A673 (cell line): ENCODE data around the gene CP.

Experiments
- EZH2 ChIP-seq: fragments of 200-600 bp; sonication (generic); IDR thresholded peaks from 2 replicates; pipeline ENCODE4 v1.6.1; 2017; ENCODE audit warnings: borderline replicate concordance, low read depth, mild to moderate bottlenecking, mixed read lengths, antibody characterized with exemption, low read length; ENCODE audit not compliant: poor library complexity, severe bottlenecking
- TF ChIP-seq, protein P1 (sequence below): fragments of 300-800, 200-600 bp; sonication (generic); conservative IDR thresholded peaks from 2 replicates; pipeline ENCODE4 v1.5.1; 2017; ENCODE audit warnings: low read depth, mild to moderate bottlenecking, antibody characterized with exemption, low read length, moderate library complexity, mixed read lengths

DNA sequence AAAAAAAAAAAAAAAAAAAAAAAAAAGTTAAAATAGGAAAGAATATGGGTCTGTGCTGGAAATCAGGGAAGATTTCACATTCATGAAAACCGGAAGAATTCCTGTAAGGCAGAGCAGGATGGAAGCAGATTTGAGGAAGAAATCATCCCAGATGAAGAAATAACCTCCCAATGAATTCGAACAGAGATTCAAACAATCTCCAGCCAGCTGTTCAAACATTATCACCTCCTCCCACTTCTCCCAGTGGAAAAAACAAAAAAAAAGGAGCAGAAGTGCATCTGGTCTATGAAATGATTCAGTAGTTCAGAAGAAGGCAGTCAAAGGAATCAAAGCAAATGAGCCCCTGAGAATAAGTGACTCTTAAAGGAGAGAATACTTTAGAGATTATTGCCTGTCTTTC, 33.1 kb downstream of the CP start:
- TF ChIP-seq, protein P1, sequence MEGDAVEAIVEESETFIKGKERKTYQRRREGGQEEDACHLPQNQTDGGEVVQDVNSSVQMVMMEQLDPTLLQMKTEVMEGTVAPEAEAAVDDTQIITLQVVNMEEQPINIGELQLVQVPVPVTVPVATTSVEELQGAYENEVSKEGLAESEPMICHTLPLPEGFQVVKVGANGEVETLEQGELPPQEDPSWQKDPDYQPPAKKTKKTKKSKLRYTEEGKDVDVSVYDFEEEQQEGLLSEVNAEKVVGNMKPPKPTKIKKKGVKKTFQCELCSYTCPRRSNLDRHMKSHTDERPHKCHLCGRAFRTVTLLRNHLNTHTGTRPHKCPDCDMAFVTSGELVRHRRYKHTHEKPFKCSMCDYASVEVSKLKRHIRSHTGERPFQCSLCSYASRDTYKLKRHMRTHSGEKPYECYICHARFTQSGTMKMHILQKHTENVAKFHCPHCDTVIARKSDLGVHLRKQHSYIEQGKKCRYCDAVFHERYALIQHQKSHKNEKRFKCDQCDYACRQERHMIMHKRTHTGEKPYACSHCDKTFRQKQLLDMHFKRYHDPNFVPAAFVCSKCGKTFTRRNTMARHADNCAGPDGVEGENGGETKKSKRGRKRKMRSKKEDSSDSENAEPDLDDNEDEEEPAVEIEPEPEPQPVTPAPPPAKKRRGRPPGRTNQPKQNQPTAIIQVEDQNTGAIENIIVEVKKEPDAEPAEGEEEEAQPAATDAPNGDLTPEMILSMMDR: no peak
- TF ChIP-seq EZH2: no peak
